Rectal smooth muscle tissue (tissue), 1 donor: ENCODE measurements around the gene ARMH4.

Source experiments
- H3K27ac ChIP-seq: one replicate; pipeline ENCODE4 v1.7.0; 2013; ENCODE audit warnings: low read depth, low read length, inconsistent platforms
- H3K27me3 ChIP-seq: one replicate; pipeline ENCODE4 v1.7.0; 2013; ENCODE audit warnings: low read length; ENCODE audit not compliant: control insufficient read depth, insufficient read depth
- H3K36me3 ChIP-seq: one replicate; pipeline ENCODE4 v1.7.0; 2013; ENCODE audit warnings: low read length; ENCODE audit not compliant: control insufficient read depth, insufficient read depth
- H3K4me1 ChIP-seq: one replicate; pipeline ENCODE4 v1.7.0; 2013; ENCODE audit warnings: low read length; ENCODE audit not compliant: control insufficient read depth, insufficient read depth
- H3K4me3 ChIP-seq: one replicate; pipeline ENCODE4 v1.7.0; 2013; ENCODE audit warnings: low read length
- H3K9ac ChIP-seq: one replicate; pipeline ENCODE4 v1.7.0; 2013; ENCODE audit warnings: low read length

ARMH4 gene

DNA sequence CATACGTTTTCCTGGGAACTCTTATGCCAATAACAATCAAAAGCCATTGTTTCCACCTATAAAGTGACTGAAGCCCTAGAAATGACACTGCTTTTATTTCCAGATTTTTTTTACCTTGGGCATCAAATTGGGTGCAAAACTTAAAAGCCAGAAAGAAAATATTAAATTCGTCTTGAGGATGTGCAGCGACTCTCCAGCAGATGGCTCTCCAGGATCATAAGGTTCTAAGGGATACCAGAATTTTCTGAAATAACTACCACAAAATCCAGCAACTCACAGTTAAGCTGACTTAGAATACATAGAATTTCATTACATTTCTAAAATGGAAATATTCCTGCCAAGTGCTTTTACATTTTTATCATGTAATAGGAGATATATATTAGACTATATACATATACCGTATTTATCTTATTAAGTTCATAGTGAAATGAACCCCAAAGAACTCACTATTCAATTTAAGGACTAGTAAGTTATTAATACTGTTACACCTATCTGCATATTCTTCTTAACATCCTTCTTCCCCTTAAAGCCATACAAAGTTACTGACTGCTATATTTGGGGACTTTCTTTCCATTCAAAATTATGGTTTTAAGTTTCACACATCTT, 44.0 kb downstream of the ARMH4 start:
- Histone ChIP-seq H3K27me3 (no peaks in the 10 kb centered on the region), H3K4me1 (no peaks in the 10 kb centered on the region), H3K36me3 (no peaks in the 10 kb centered on the region), H3K4me3 (no peak overlapping the region), H3K9ac (no peak overlapping the region), H3K27ac (no peak overlapping the region)

GRCh38 chr14:58107041-58107440, 45.0 kb downstream of the ARMH4 start:
- H3K27ac ChIP-seq, result no peak overlapping the region
- no peaks in the 10 kb centered on the region for H3K4me1 ChIP-seq
- no peak overlapping the region for H3K9ac ChIP-seq
- H3K4me3 ChIP-seq, result no peak overlapping the region
- H3K36me3 ChIP-seq, result no peaks in the 10 kb centered on the region
- no peaks in the 10 kb centered on the region for H3K27me3 ChIP-seq

DNA sequence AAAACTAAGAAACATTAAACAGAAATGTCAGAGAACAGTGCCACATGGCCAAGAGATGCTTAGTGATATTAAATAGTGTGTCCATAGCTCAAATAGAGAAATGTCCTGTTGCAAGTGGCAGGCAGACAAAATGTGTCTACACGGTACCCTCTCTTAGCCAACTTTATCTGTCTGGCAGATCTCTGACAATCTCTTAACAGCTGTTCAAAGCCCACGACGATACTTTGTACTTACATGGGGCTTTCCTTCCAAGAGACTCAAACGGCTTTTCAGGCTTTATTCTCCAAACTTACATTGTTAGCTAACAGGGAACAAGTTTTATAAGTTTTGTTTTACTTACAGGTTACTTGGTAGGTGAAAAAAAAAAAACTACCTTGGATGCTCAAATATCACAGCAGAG, 45.6 kb downstream of the ARMH4 start:
- Histone ChIP-seq H3K27me3 (no peaks in the 10 kb centered on the region), H3K36me3 (no peaks in the 10 kb centered on the region), H3K4me1 (no peaks in the 10 kb centered on the region), H3K4me3 (no peak overlapping the region), H3K9ac (no peak overlapping the region), H3K27ac (no peak overlapping the region)

GRCh38 chr14:58104808-58105207, 47.2 kb downstream of the ARMH4 start:
- Histone ChIP-seq H3K4me1 (no peaks in the 10 kb centered on the region), H3K4me3 (no peak overlapping the region), H3K9ac (no peak overlapping the region), H3K36me3 (no peaks in the 10 kb centered on the region), H3K27ac (no peak overlapping the region), H3K27me3 (no peaks in the 10 kb centered on the region)

DNA sequence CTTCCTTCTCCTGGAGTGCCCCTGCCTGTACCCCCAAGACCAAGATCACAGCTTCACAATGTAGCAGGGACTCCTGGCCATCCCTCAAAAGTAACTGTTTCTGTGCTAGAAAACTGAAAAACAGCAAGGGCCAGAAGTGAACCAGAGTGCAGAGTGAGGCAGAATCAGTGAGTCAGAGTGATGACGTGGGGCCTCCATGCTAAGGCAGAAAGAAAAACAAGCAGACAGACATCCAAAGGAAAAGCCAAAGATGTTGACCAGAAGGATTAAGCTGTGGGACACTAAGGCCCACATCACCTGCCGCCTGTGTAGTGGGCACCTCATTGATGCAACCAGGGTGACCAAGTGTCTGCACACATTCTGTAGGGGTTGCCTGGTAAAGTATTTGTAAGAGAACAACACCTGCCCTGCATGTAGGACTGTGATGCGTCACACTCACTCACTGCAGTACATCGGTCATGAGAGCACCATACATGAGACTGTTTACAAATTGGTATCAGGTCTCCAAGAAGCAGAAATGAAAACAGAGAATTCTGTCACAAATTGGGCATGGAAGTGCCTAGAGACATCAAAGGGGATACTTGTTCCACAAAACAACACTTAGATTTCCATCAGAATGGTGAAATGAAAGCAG, 51.2 kb downstream of the ARMH4 start:
- no peaks in the 10 kb centered on the region for H3K27me3 ChIP-seq
- no peaks in the 10 kb centered on the region for H3K4me1 ChIP-seq
- H3K4me3 ChIP-seq, result no peak overlapping the region
- H3K9ac ChIP-seq, result no peak overlapping the region
- no peak overlapping the region for H3K27ac ChIP-seq
- no peaks in the 10 kb centered on the region for H3K36me3 ChIP-seq

- Histone ChIP-seq H3K4me1 (no peaks in the 10 kb centered on the region), H3K4me3 (no peak overlapping the region), H3K9ac (no peak overlapping the region), H3K27ac (no peak overlapping the region), H3K36me3 (no peaks in the 10 kb centered on the region), H3K27me3 (no peaks in the 10 kb centered on the region)
These were observed 52.3 kb downstream of the ARMH4 start for GRCh38 chr14:58099682-58100081.

- Histone ChIP-seq H3K4me1 (no peaks in the 10 kb centered on the region), H3K27me3 (no peaks in the 10 kb centered on the region), H3K27ac (no peak overlapping the region), H3K4me3 (no peak overlapping the region), H3K9ac (no peak overlapping the region), H3K36me3 (no peaks in the 10 kb centered on the region)
These were observed 53.5 kb downstream of the ARMH4 start for GRCh38 chr14:58098507-58098906.

GRCh38 chr14:58096731-58097130, 55.3 kb downstream of the ARMH4 start:
- Histone ChIP-seq H3K9ac (no peak overlapping the region), H3K36me3 (no peaks in the 10 kb centered on the region)

DNA sequence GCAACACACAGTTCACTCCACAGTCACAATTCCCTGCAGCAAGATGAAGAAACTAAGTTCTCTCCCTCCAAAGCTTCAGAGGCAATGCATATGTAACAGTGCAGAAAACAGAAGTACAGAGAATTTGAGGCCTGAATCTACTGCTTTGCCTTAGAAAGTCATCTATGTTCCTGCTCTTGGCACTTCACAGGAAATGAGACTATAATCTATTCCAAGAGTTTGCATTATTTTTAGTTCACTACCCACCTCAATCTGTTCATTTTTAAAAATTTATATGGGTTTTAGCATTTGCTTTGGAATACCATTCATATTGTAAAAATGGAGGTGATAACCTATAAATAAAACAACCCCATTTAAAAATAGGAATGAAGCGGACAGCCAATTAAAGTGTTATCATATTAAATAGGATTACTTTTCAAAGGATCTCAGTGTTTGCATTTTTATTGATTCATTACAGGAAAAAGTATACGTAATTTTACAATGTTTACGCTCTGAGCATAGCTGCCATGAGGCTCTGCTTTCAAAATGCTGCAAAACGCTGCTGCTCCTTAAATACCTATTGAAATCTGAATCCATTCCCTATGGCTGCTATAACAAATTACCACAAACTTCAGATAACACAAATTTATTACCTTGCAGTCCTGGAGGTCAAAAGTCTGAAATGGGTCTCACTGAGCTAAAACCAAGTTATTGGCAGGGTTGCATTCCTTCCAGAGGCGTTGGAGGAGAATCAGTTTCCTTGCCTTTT, 60.0 kb downstream of the ARMH4 start:
- no peak overlapping the region for H3K9ac ChIP-seq
- no peaks in the 10 kb centered on the region for H3K36me3 ChIP-seq
- H3K4me1 ChIP-seq, result no peaks in the 10 kb centered on the region
- no peak overlapping the region for H3K4me3 ChIP-seq
- no peak overlapping the region for H3K27ac ChIP-seq
- no peaks in the 10 kb centered on the region for H3K27me3 ChIP-seq

More at GRCh38 chr14:58096731-58097130, 55.3 kb downstream of the ARMH4 start:
- Histone ChIP-seq H3K27me3 (no peaks in the 10 kb centered on the region), H3K4me3 (no peak overlapping the region), H3K27ac (no peak overlapping the region), H3K4me1 (no peaks in the 10 kb centered on the region)

DNA sequence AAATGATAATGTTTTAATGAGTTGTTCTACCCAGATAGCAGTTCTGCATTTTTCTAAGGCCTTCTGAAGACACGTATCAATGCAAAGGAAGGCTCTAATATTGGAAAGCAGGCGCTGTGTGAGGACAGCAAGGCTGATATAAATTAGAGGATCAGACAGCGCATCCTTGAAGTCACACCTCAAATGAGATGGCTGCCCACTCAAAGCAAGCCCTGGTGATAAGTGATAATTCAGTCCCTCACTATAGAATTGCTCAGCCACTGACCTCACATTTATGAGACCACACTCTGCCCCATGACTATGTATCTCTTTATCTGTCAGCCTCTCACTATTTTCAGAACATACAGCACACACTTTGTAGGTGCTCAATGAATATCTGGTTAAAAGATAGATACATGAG, 62.4 kb downstream of the ARMH4 start:
- Histone ChIP-seq H3K27me3 (no peaks in the 10 kb centered on the region), H3K4me3 (no peak overlapping the region)

DNA sequence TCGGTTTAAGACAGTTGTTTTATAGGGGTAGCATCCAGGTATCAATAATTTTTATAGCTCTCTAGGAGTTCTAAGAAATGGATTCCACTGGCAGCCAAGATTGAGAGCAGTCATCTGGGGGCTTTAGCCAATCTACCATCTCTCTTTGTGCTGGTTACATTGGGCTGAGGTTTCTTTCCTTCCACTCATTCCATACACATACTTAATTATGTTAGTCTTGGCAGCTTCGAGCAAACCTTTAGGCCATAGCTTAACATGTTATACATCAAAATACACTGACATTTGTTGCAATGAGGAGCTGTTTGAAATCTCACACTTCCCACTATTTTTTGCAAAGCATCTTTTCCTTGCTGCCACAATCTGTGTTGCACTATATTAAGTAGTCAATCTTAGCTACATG, 63.1 kb downstream of the ARMH4 start:
- Histone ChIP-seq H3K36me3 (no peaks in the 10 kb centered on the region), H3K27ac (no peak overlapping the region), H3K9ac (no peak overlapping the region), H3K27me3 (no peaks in the 10 kb centered on the region), H3K4me1 (no peaks in the 10 kb centered on the region), H3K4me3 (no peak overlapping the region)

More for the DNA sequence above, 62.4 kb downstream of the ARMH4 start:
- Histone ChIP-seq H3K36me3 (no peaks in the 10 kb centered on the region), H3K27ac (no peak overlapping the region), H3K9ac (no peak overlapping the region), H3K4me1 (no peaks in the 10 kb centered on the region)

GRCh38 chr14:58085877-58086276, 66.1 kb downstream of the ARMH4 start:
- H3K36me3 ChIP-seq, result no peaks in the 10 kb centered on the region
- no peak overlapping the region for H3K9ac ChIP-seq
- no peak overlapping the region for H3K27ac ChIP-seq
- no peaks in the 10 kb centered on the region for H3K4me1 ChIP-seq
- H3K27me3 ChIP-seq, result no peaks in the 10 kb centered on the region
- no peak overlapping the region for H3K4me3 ChIP-seq
